Femur (tissue), 1 donor: ENCODE results near the gene ATP2B3.
A peak's percentile ranks its signal among the peaks of the same experiment; 100 is the strongest.
"Not testable (repeated sequence)": the region's sequence is repeated elsewhere in the genome, so short reads cannot be mapped to it uniquely, and the experiment has no call there.

Experiments
- DNase-seq: peaks from one replicate; pipeline ENCODE4 v3.0.0-alpha.2; 2017

The ATP2B3 gene

DNA sequence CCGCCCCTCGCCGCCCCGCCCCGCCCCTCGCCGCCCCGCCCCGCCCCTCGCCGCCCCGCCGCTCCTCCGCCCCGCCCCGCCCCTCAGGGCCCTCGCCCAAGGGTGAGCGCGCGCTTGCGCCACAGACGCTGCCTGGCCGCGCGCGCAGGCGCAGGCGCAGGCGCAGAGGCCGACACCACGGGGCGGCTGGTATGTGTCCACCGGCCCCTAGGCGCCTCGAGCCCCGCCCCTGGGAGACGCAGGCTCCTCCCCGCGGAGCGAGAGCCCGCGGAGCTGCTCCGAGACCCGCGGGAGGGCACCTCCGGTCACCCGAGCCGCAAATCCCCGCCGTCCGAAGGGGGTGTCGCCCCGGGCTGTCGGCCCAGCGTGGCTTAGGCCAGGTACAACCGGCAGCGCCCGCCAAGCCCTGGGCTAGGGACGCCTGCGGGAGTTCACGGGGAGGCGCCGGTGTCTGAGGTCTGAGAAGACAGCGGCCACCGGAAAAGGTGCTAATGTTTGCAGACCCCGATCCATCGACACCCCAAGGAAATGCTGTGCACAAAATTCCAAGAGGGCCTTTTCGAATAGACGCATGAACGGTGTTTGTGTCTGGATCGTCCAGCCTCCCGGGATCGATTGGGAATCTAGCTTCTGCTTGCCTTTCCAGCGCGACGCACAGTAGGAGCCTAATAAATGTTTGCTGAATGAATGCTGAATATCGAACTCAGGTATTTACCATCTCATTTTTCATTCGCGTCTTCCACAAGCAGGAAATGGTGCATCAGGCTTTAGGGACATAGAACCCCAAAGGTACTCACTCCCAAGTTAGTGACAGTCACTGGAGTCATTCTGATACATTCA, 82.0 kb downstream of the ATP2B3 start:
- peak; percentile 92 for DNase-seq

DNA sequence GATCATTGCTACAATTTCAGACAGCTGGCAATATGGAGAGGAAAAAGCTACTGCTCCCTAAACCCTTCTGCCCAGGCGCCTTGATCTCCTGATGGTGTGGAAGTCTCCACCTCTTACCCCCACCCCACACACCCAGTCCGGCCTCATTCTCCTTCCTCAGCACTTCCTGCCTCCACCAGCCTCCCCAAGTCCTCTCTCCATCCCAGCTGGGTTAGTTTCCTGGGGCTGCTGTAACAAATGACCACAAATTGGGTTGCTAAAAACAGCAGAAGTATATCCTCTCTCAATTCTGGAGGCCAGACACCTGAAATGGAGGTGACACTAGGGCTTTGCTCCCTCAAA, 82.6 kb downstream of the ATP2B3 start:
- no peak for DNase-seq

DNA sequence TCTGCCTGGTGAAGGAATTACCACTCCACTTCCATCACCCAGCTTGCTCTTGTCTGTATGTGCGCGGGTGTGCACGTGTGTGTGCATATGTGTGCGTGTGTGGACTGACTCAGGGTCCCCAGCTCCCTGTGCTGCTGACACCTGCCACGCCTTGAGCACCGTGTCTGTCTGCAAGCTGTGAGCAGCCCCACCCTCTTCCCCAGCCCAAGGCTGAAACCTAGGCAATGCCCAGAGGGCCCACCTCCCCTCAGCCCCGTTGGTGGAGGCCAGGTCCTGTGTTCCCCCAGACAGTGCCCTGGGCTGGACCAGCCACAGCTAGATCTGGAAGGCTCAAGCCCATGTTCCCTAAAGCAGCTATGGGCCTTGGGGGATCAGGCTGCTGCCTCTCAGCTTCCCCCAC, 83.5 kb downstream of the ATP2B3 start:
- no peak for DNase-seq

DNA sequence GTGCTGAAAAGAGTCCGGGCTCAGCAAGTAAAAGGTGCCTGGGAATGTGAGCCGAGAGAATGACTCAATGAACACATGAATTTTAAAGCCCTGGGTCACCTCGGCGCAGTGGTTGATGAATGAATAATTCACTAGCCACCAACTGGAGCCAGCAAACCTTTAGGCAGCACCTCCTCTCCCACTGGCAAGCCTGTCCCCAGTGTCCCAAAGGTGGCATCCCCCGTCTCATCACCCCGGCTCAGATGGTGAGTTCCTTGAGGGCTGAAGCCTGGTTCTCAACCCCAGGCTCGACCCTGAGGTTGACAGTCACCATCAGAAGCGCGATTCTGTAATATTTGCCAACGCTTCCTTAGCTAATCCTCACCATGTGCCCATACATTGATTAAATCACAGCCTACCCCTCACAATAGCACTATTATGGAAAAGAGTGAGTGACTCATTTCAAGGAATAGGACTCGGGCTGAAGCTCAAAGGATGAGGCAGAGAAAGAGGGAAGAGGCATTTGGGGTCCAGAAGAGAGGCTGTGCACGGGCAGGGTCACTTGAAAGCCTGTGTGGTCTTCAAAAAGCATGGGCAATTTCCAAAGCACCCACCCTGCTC, 84.2 kb downstream of the ATP2B3 start:
- no peak for DNase-seq

DNA sequence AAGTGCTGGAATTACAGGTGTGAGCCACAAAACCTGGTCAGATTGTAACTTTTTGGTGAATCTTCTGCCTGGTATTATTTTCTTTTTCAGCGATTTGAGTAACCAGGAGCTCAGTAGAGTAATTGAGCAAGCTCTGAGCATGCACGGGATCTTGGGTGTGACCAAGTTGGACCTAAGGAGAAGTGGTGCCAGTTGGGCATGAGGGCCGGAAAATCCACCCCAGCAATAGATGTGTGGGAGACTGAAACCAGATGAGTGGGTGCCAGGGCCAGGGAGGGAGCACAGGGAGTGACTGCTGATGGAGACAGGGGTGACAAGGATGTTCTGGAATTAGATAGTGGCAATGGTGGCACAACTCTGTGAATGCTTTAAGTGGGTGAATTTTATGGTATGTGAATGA, 85.2 kb downstream of the ATP2B3 start:
- no peak for DNase-seq

DNA sequence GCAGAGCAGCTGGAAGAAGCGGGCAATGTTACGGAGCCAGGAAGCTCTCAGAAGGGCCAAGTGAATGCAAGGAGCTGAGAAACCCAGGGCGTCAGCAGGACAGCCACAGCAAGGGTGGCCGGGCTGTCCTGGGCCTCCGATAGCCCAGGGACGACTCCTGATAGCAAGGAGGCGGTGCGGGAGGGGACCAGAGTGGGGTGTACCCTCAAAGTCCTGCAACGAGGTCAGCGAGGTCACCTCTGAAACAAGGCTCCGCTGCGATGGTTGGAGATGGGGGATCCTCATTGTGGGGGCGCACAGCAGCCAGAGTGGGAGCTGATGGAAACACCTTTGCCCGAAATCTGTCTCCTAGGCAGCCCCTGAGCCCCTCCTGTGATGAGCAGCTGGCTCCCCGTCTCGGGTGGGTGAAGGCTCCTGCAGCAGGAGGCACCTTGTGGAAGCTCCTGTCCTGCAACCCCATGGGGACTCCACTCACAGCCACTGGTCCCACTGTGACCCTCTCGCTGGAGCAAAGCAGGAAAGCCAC, 85.8 kb downstream of the ATP2B3 start:
- no peak for DNase-seq

DNA sequence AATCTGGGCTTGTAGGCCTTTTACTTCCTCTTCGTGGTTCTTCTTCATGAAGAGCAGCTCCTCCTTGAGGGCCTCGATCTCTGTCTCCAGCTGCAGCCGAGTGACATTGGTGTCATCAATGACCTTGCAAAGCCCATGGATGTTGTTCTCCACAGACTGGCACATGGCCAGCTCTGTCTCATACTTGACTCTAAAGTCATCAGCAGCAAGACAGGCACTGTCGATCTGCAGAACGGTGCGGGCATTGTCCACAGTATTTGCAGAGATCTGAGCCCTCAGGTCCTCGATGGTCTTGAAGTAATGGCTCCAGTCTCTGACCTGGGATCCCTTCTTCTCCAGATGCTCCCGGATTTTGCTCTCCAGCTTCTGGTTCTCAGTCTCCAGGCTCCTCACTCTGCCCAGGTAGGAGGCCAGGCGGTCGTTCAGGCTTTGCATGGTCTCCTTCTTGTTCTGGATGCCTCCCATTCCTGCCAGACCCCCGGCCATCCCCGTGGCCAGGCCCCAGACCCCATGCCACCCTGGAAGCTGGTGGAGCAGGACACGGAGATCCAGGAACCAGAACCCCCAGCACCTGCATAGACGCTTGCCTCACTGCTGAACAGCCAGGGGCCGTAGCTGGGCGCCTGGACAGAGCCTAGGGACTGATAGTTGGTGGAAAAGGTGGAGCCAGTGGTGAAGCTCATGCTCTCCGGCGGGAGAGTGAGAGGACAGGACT, 87.4 kb downstream of the ATP2B3 start:
- DNase-seq: not testable (repeated sequence)

DNA sequence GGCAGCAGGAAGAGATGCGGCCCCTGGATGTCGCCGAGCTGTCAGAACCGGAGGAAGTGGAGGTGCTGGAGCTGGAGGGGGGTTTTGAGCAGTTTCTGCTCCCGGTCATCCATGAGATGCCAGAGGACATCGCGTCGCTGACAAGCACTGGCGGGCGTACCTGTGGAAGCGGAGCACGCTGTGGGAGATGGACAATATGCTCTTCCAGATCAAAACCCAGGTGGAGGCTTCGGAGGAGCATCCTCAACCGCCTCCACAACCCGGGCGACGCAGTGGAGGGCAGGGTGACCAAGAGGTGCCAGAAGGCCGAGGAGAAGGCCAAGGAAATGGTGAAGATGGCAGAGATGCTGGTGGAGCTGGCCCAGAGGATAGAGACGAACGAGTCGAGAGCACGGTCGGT, 89.1 kb downstream of the ATP2B3 start:
- DNase-seq: no peak

DNA sequence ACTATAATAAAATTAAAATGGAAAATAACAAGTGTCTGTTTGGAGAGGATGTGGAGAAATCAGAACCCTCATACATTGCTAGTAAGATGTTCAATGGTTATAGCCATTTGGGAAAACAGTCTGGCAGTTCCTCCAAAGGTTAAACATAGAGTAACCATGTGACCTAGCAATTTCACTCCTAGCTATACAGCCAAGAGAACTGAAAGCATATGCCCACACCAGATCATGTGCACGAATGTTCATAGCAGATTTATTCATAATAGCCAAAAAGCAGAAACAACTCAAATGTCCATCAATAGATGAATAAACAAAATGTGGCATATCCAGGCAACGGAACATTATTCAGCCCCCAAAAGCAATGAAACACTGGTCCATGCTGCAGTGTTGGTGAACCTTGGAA, 90.9 kb downstream of the ATP2B3 start:
- DNase-seq: no peak

DNA sequence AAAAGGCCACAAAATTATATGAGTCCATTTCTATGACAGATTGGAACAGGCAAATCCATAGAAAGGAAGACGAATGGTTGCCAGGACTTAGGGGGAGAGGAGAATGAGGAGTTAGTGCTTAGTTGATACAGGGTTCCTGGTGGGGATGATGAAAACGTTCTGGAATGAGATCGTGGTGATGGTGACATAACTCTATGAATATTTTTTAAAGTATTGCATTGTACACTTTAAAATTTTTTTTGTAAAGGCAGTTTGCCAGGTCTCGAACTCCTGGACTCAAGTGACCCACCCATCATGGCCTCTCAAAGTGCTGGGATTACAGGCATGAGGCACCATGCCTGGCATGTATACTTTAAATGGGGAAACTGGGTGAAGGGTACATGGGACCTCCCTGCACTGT, 91.4 kb downstream of the ATP2B3 start:
- DNase-seq: no peak

DNA sequence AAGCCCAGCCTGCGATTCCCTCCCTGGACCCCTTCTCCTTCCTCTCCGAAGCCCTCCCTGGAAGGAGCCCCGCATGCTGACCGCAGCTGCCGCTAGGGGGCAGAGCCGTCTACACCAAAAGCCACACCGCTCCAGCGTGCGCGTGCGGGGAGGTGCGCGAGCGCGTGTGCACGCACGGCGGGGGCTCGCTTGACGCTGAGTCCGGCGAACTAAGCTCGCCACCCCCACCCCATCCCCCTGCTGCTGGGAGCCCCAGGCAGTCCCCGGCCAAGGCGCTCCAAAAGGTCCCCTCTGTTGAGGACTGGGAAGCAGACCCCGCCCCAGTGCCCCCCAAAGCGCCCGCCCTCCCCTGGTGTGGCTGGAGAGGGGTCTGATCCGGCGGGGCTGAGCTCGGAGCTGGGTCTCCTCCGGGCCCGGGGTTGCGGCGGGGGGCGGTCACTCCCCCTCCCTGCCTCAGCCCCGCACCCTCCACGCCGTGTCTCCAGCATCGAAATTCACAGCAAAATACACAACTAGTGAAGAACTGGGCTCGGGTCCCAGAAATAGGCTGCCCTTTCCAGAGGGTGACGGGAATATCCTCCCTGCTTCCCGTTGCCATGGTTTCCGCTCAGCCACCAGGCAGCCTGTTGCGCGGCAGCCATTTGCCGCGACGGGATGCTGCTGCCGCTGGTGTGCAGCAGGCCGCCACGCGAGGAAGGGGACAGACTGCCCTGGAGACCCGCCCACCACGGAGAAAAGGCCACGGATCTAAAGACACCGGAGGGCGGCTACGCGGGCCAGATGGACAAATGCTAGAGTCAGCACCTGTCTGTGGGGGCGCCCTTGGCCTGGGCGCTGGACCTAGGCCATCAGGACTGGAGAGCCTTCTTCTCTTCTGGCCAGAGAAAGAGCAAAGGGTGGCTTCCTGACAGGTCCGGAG, 92.7 kb downstream of the ATP2B3 start:
- peak; percentile 85 for DNase-seq

DNA sequence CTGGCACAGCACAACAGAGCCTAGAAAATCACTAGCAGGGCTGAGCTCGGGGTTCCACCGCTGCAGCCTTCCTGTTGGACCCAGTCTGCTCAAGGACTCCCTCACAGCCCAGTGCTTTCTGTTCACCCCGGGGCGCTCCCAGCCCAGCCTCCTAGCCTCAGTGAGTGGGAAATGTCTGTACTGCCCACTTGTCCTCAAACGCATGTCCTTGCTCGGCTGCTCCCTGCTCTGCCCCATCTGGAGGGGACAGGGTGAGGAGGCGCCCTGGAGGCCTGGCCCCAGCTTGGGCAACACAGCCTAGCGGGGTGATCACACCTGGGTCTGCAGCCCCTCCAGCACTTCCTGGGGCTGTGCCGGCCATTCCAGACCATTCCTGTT, 93.4 kb downstream of the ATP2B3 start:
- no peak for DNase-seq

DNA sequence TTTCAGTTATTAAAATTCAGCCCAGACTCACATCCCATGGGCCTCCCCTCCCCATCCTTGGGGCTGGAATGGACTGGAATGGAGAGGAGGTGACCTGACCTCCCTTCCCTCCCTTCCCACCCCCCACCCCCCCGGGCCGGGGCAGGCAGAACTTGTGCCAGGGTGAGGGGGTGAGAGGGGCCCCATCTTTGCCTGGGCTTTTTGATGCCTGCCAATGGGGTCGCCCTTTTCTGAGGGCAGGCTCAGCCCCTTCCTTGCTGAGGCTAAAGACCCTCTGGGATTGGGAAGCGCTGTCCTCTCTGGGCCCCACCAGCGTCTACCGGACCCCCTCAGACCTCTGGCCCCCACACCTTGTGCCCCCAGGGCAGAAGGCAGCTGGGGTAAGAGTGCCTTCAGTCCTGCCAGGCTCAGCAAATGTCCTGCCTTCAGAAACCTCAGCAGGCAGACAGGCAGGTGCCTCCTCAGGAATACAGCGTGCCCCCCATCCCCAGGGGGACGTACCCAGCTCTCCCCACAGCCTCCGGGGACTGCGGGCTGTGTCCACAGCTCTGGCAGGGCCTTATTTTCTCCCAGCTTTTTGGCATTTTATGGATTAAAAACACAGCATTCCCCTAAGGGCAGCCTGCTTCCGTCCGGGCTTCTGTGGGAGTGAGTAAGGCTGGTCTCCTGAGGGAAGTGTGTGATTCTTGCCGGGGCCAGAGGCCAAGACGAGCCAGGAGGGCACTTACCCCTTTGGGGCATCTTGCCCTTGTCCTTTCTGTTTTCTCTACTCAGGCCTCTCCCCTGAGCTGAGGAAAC, 94.1 kb downstream of the ATP2B3 start:
- no peak for DNase-seq

DNA sequence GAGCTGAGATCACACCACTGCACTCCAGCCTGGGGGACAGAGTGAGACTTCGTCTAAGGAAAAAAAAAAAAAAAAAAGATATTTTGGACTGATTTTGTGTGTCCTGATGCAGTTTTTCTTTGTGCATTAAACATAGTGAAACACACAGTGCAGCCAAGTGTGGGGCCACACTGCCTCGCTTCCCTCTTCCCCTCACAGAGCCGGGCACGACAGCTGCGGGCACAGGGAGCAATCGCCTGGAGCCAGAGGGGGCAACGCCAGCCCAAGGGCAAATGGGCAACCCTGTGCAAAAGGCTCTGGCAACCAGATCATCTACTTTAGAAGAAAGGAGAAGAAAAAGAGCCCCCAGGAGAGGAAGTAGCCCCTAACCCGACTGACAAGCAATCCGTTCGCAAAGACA, 95.0 kb downstream of the ATP2B3 start:
- no peak for DNase-seq

DNA sequence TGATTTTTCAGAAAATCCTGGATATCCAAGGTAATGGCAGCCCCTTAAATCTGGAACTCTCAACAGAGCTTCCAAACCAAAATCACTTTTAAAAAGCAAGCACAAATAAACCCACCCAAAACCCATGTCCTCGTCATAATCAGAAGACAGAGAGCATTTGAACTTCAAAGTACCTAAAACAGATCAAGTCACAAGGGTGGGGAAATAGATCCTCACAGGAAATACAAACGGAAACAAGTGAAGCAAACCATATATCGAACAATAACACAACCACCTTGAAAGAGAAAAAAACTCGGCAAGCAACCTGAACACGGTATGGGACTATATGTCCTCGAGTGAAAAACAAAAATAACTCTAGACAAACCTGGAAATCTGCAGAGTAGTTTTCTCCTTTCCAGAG, 97.4 kb downstream of the ATP2B3 start:
- DNase-seq: no peak

DNA sequence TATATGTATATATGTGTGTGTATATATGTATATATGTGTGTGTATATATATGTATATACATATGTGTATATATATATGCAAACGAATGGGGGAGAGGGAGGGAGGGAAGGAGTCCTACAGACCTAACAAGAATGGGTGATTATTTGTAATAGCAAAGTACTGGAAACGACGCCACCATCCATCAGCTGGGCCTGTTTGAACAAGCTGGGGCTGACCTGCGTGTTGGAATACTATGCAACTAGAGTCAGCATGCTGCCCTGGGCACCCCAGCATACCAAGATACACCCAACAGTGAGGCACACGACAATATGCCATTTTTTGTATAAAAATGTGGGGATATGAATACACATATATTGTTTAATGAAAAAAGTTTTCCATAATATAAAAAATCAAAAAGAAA, 103.1 kb downstream of the ATP2B3 start:
- no peak for DNase-seq

DNA sequence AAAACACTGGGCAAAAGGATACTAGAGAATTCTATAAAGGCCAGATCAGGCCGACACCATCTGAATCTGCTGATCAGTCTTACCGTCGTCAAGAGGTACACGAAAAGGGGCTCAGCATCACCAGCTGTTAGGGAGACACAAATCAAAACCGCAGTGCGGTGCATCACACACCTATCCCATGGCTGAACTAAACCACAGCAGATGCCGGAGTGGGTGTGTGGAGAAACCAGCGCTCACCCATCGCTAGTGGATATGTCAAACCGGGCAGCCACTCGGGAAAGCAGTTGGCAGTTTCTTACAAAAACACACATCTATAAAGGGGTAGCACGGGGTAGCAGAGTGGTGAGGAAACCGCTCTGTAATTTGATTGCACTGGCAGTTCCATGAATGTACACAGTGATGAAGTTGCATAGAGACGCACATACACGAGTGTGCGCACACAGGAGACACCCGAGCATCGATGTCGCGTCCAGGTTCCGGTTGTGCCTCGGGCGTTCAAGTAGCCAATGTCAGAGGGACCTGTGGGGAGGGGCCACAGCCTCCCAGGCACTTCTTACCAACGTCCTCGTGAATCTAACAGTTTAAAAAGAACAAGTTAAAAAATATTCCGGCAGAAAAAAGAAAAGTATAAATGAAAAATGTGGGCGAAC, 104.6 kb downstream of the ATP2B3 start:
- DNase-seq: no peak

DNA sequence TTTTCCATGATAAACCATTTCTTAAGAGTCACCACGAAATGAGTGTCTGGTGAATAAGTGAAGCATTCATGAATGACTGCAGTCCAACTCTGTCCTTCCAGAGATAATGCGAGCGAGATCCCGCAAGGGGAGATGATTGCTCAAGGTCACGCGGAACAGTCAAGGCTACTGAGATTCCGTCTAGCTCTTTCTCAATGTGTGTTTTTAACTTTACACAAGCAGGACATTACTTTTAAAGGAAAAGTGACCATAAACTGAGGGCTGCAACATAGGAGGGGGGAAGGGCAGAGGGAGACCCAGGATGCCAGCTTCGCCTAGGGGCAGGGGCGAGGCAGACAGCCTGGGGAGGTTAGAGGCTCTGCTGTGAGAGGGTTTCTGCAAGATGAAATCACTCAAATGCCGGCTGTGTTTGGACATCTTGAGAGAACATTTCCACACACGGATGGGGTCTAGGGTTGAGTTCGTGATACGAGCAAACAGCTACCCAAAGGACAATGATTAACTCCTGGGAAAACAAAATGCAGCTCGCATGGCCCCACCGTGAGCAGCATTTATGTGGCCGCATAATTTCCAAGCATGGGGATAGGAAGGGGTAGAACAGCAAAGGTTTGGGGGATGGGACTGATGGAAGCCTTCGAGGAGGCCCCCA, 105.3 kb downstream of the ATP2B3 start:
- no peak for DNase-seq

DNA sequence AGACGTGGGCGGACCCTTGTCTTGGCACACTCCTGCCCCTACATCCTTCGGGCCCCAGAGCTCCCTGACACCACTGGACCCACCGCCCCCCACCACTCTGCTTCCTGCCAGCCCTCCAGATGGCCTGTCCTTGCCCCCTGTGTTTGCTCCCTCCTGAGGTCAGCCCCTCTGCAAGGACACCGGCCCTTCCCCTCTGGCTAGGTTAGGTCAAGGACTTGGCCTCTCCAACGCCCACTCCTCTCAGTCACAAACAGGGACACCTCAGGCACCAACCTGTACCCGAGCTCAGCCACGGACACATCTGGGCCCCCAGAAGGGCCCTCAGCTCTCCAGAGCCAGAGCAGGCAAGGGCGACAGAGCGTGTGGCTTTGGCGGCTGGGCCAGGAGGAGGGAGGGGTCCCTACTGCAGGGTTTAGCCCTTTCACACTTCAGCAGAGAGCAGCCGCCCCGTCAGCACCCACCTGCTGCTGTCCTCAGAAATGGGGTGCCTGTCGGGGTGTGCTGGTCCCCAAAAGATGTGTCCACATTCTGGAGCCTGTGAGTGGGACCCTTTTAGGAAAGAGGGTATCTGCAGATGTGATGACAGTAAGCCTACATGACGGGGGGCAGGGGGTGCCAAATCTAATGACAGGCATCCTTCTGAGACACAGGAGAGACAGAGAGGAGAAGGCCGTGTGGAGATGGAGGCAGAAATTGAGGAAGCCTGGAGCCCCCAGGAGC, 106.0 kb downstream of the ATP2B3 start:
- DNase-seq: no peak
